Measurements from ENCODE around the gene SIPA1L3.

DNA sequence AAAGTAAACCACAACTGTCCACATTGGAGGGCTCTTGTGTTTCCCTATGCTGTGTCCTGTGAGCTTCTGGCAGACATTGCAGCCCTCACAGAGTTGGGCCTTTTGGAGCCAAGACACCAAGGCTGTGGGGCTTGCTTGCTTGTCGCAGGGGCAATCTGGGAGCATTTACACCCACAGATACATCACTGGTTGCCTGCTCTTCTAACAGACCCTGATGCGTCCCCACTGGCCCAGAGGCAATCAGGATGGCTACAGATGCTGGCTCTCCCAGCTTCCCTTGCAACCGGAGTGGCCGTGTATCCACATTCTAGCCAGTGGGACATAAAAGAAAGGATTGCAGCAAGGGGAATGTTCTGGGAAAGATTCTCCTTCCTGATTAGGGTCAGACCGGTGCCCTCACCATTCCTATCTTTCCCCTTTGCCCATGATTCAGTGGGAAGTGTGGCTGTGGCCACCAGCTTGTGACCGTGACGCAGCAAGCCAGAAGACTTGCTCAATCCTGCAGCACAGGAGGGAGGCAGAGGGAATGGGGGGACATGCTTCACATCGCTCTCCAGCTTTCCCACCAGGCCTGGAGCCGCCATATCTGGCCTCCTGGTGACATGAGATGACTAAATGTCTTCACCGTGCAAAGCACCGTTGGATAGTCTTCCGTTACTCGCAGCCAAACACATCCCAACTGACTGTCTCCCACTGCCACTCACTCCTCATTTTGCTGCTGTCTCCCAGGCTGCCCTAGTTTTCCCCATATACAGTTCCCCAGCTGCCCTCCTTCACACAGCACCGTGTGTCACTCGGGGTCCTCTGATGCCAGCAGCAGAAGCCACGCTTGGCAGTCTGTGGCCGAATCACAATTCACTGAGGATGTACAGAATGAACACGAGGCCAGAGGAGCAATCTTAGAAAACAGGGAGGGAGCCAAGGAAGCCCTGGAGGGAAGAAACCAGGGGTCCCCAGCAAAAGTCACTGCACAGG lies 166.1 kb downstream of the SIPA1L3 start:
- TF ChIP-seq, protein P1, sequence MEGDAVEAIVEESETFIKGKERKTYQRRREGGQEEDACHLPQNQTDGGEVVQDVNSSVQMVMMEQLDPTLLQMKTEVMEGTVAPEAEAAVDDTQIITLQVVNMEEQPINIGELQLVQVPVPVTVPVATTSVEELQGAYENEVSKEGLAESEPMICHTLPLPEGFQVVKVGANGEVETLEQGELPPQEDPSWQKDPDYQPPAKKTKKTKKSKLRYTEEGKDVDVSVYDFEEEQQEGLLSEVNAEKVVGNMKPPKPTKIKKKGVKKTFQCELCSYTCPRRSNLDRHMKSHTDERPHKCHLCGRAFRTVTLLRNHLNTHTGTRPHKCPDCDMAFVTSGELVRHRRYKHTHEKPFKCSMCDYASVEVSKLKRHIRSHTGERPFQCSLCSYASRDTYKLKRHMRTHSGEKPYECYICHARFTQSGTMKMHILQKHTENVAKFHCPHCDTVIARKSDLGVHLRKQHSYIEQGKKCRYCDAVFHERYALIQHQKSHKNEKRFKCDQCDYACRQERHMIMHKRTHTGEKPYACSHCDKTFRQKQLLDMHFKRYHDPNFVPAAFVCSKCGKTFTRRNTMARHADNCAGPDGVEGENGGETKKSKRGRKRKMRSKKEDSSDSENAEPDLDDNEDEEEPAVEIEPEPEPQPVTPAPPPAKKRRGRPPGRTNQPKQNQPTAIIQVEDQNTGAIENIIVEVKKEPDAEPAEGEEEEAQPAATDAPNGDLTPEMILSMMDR (IDR thresholded peaks at IDR 0.05), result no peak
- TF ChIP-seq POLR2AphosphoS5 (IDR thresholded peaks at IDR 0.05; ENCODE audit: low read depth, low read length), result no peak
- no peak for TF ChIP-seq EP300 (IDR thresholded peaks at IDR 0.05; ENCODE audit: borderline replicate concordance in 1 of 2, low read depth in 1 of 2, low read length in 1 of 2)

Data from SK-N-SH (cell line).